Fibroblast of the conjunctiva (primary cell): Measurements from ENCODE around the gene ATE1.
"Not testable (repeated sequence)": the region's sequence is repeated elsewhere in the genome, so short reads cannot be mapped to it uniquely, and the experiment has no call there.

ENCODE experiments used
- DNase-seq: peaks from one replicate; pipeline ENCODE4 v3.0.0-alpha.2; 2010; ENCODE audit warnings: low read depth

ATE1 gene

GRCh38 chr10:121929585-121930267 lies 1.9 kb upstream of the ATE1 start:
- not testable (repeated sequence) for DNase-seq

GRCh38 chr10:121928528-121928884 lies 675 bp upstream of the ATE1 start:
- no peak for DNase-seq

- no peak for DNase-seq
These were observed 452 bp downstream of the ATE1 start for GRCh38 chr10:121927318-121927840.

GRCh38 chr10:121926671-121927317 lies 1.0 kb downstream of the ATE1 start:
- DNase-seq: no peak

- no peak for DNase-seq
These were observed 1.7 kb downstream of the ATE1 start for GRCh38 chr10:121926157-121926556.

GRCh38 chr10:121921238-121921931 lies 6.4 kb downstream of the ATE1 start:
- DNase-seq: no peak

- no peak for DNase-seq
These were observed 8.2 kb downstream of the ATE1 start for GRCh38 chr10:121919666-121920065.

- DNase-seq: not testable (repeated sequence)
These were observed 9.0 kb downstream of the ATE1 start for GRCh38 chr10:121918800-121919199.

- no peak for DNase-seq
These were observed 13.2 kb downstream of the ATE1 start for GRCh38 chr10:121914661-121915060.

GRCh38 chr10:121911421-121911697 lies 16.5 kb downstream of the ATE1 start:
- DNase-seq: no peak

- DNase-seq: no peak
These were observed 17.0 kb downstream of the ATE1 start for GRCh38 chr10:121910673-121911420.

GRCh38 chr10:121904888-121905287 lies 22.9 kb downstream of the ATE1 start:
- DNase-seq: no peak

GRCh38 chr10:121900443-121901174 lies 27.2 kb downstream of the ATE1 start:
- DNase-seq: peak; percentile 73

GRCh38 chr10:121899727-121900126 lies 28.1 kb downstream of the ATE1 start:
- DNase-seq: no peak

- DNase-seq: no peak
These were observed 36.7 kb downstream of the ATE1 start for GRCh38 chr10:121891103-121891502.

GRCh38 chr10:121889212-121889611 lies 38.6 kb downstream of the ATE1 start:
- no peak for DNase-seq

GRCh38 chr10:121886997-121887622 lies 40.7 kb downstream of the ATE1 start:
- DNase-seq: peak; percentile 51

GRCh38 chr10:121886181-121886580 lies 41.6 kb downstream of the ATE1 start:
- no peak for DNase-seq

- DNase-seq: peak; percentile 14
These were observed 46.9 kb downstream of the ATE1 start for GRCh38 chr10:121880895-121881294.

GRCh38 chr10:121879476-121879875 lies 48.4 kb downstream of the ATE1 start:
- no peak for DNase-seq

- no peak for DNase-seq
These were observed 54.6 kb downstream of the ATE1 start for GRCh38 chr10:121873236-121873635.
